MM.1S (cell line): ENCODE results near the gene DNAH9.

Source experiments
- DNase-seq: peaks from one replicate; pipeline ENCODE4 v3.0.0-alpha.2; 2015
- H2AFZ ChIP-seq: fragments of 300-600 bp; sonication (generic); 2 replicates; pipeline ENCODE4 v1.6.0; 2016; ENCODE audit warnings: antibody characterized with exemption, low read length
- H3F3A ChIP-seq: fragments of 300-600 bp; sonication (generic); 2 replicates; pipeline ENCODE4 v1.6.1; 2016; ENCODE audit warnings: mild to moderate bottlenecking, antibody characterized with exemption, low read length, moderate library complexity, mixed read lengths; ENCODE audit not compliant: insufficient read depth
- H3K27ac ChIP-seq: fragments of 300-600 bp; sonication (generic); 2 replicates; pipeline ENCODE4 v1.5.1; 2016; ENCODE audit warnings: mild to moderate bottlenecking, low read length
- H3K27me3 ChIP-seq: fragments of 300-600 bp; sonication (generic); replicated peaks from 2 replicates; pipeline ENCODE4 v1.6.0; 2016; ENCODE audit warnings: low read length; ENCODE audit not compliant: insufficient read depth
- H3K36me3 ChIP-seq: fragments of 300-600 bp; sonication (generic); replicated peaks from 2 replicates; pipeline ENCODE4 v1.6.1; 2016; ENCODE audit warnings: mild to moderate bottlenecking, low read length, mixed read lengths; ENCODE audit not compliant: insufficient read depth
- H3K4me1 ChIP-seq: fragments of 300-600 bp; sonication (generic); 2 replicates; pipeline ENCODE4 v1.6.1; 2016; ENCODE audit warnings: low read length, mixed read lengths
- H3K4me2 ChIP-seq: fragments of 300-600 bp; sonication (generic); 2 replicates; pipeline ENCODE4 v1.6.0; 2016; ENCODE audit warnings: low read depth, low read length
- H3K4me3 ChIP-seq: fragments of 300-600 bp; sonication (generic); 2 replicates; pipeline ENCODE4 v1.5.1; 2016; ENCODE audit warnings: low read length, mixed read lengths
- H3K79me2 ChIP-seq: fragments of 300-600 bp; sonication (generic); 2 replicates; pipeline ENCODE4 v1.6.1; 2016; ENCODE audit warnings: mixed run types, low read length, mixed read lengths
- H3K9ac ChIP-seq: fragments of 300-600 bp; sonication (generic); 2 replicates; pipeline ENCODE4 v1.6.1; 2016; ENCODE audit warnings: low read length, mixed read lengths
- H3K9me2 ChIP-seq: fragments of 300-600 bp; sonication (generic); replicated peaks from 2 replicates; pipeline ENCODE4 v1.6.1; 2016; ENCODE audit warnings: mild to moderate bottlenecking, low read length, mixed read lengths; ENCODE audit not compliant: insufficient read depth
- H3K9me3 ChIP-seq: fragments of 300-600 bp; sonication (generic); replicated peaks from 2 replicates; pipeline ENCODE4 v1.6.1; 2016; ENCODE audit warnings: mild to moderate bottlenecking, low read length, mixed read lengths; ENCODE audit not compliant: insufficient read depth
- H4K20me1 ChIP-seq: fragments of 300-600 bp; sonication (generic); 2 replicates; pipeline ENCODE4 v1.6.1; 2016; ENCODE audit warnings: mild to moderate bottlenecking, low read length, moderate library complexity, mixed read lengths; ENCODE audit not compliant: insufficient read depth
- EZH2 ChIP-seq: fragments of 300-600 bp; sonication (generic); optimal IDR thresholded peaks from 2 replicates; pipeline ENCODE3; 2017; ENCODE audit warnings: low read depth, mild to moderate bottlenecking, antibody characterized with exemption, low read length, mixed read lengths
- EZH2phosphoT487 ChIP-seq: fragments of 300-600 bp; sonication (generic); IDR thresholded peaks from 2 replicates; pipeline ENCODE4 v1.6.1; 2018; ENCODE audit warnings: antibody characterized with exemption, low read length
- TF ChIP-seq, protein P1 (sequence below): fragments of 300-600 bp; sonication (generic); IDR thresholded peaks from 2 replicates; pipeline ENCODE4 v1.5.1; 2016; ENCODE audit warnings: antibody characterized with exemption, low read length, mixed read lengths

DNAH9 gene

DNA sequence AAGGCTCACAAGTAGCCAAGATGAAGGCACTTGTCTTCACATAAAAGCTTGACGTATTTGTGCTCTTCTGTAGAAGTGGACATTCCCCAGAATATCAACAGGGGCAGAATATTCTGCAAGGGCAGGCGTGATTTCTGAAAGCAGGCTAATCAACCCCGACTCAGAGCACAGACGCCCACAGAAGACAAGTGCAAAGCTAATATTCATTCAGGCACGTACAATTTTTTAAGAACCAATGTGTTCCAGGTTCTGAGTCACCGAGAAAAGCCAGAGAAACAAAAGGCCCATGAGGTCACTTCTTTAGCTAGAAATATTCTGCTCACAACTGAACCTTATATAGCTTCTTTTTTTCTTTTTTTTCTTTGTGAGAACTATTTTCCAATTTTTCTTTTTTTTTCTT, 121.6 kb downstream of the DNAH9 start:
- TF ChIP-seq EZH2 = no peak
- TF ChIP-seq, protein P1, sequence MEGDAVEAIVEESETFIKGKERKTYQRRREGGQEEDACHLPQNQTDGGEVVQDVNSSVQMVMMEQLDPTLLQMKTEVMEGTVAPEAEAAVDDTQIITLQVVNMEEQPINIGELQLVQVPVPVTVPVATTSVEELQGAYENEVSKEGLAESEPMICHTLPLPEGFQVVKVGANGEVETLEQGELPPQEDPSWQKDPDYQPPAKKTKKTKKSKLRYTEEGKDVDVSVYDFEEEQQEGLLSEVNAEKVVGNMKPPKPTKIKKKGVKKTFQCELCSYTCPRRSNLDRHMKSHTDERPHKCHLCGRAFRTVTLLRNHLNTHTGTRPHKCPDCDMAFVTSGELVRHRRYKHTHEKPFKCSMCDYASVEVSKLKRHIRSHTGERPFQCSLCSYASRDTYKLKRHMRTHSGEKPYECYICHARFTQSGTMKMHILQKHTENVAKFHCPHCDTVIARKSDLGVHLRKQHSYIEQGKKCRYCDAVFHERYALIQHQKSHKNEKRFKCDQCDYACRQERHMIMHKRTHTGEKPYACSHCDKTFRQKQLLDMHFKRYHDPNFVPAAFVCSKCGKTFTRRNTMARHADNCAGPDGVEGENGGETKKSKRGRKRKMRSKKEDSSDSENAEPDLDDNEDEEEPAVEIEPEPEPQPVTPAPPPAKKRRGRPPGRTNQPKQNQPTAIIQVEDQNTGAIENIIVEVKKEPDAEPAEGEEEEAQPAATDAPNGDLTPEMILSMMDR = no peak
- TF ChIP-seq EZH2phosphoT487 = no peak

GRCh38 chr17:11720816-11721215, 122.5 kb downstream of the DNAH9 start:
- no peaks in the 10 kb centered on the region for H3K36me3 ChIP-seq
- no peak overlapping the region for H2AFZ ChIP-seq
- DNase-seq = no peak
- no peak overlapping the region for H3K4me3 ChIP-seq
- H3K27me3 ChIP-seq = no peaks in the 10 kb centered on the region
- no peaks in the 10 kb centered on the region for H3K79me2 ChIP-seq
- H4K20me1 ChIP-seq = no peaks in the 10 kb centered on the region
- H3K4me2 ChIP-seq = no peak overlapping the region
- no peaks in the 10 kb centered on the region for H3K9me2 ChIP-seq
- H3F3A ChIP-seq = no peaks in the 10 kb centered on the region
- H3K9me3 ChIP-seq = no peaks in the 10 kb centered on the region
- H3K9ac ChIP-seq = no peak overlapping the region
- no peaks in the 10 kb centered on the region for H3K4me1 ChIP-seq
- no peak overlapping the region for H3K27ac ChIP-seq
- no peak for TF ChIP-seq EZH2
- TF ChIP-seq, protein P1 = no peak
- no peak for TF ChIP-seq EZH2phosphoT487

More for the DNA sequence above, 121.6 kb downstream of the DNAH9 start:
- no peak for DNase-seq
- no peak overlapping the region for H3K4me3 ChIP-seq
- no peaks in the 10 kb centered on the region for H3K9me3 ChIP-seq
- no peaks in the 10 kb centered on the region for H3K79me2 ChIP-seq
- no peak overlapping the region for H3K4me2 ChIP-seq
- no peaks in the 10 kb centered on the region for H4K20me1 ChIP-seq
- no peaks in the 10 kb centered on the region for H3K36me3 ChIP-seq
- no peaks in the 10 kb centered on the region for H3K4me1 ChIP-seq
- H3K9me2 ChIP-seq = no peaks in the 10 kb centered on the region
- H3K27me3 ChIP-seq = no peaks in the 10 kb centered on the region
- no peak overlapping the region for H3K9ac ChIP-seq
- no peak overlapping the region for H3K27ac ChIP-seq
- H2AFZ ChIP-seq = no peak overlapping the region
- no peaks in the 10 kb centered on the region for H3F3A ChIP-seq

- no peak overlapping the region for H3K27ac ChIP-seq
- no peaks in the 10 kb centered on the region for H3K36me3 ChIP-seq
- DNase-seq = no peak
- no peak overlapping the region for H2AFZ ChIP-seq
- no peaks in the 10 kb centered on the region for H3K27me3 ChIP-seq
- H3F3A ChIP-seq = no peaks in the 10 kb centered on the region
- 0 out of 2 replicates have a peak, but pooled peaks cover 2% of the 10 kb centered on the region for H3K4me1 ChIP-seq
- H3K9ac ChIP-seq = no peak overlapping the region
- H4K20me1 ChIP-seq = no peaks in the 10 kb centered on the region
- no peaks in the 10 kb centered on the region for H3K79me2 ChIP-seq
- H3K4me2 ChIP-seq = no peak overlapping the region
- TF ChIP-seq, protein P1 = no peak
- no peak for TF ChIP-seq EZH2phosphoT487
- TF ChIP-seq EZH2 = no peak
- no peak overlapping the region for H3K4me3 ChIP-seq
- H3K9me3 ChIP-seq = no peaks in the 10 kb centered on the region
- H3K9me2 ChIP-seq = no peaks in the 10 kb centered on the region
These were observed 132.5 kb downstream of the DNAH9 start for GRCh38 chr17:11730747-11731146.
